ENCODE measurements around the gene TBL1XR1. TPM values are rescaled to one million over a fixed set of nuclear protein-coding genes. Genes with fewer than 3 reads are reported as not detected.

TBL1XR1 gene
- total and polyA plus RNA-seq, 2 experiments from 2014 or later = 30.2 to 165 TPM

- H3K79me2 ChIP-seq = no peaks in the 10 kb centered on the region
- no peak overlapping the region for H3K4me2 ChIP-seq
- no peaks in the 10 kb centered on the region for H3K36me3 ChIP-seq (replicated peaks; ENCODE audit: insufficient read depth, low read depth)
- no peaks in the 10 kb centered on the region for H3K9me3 ChIP-seq (ENCODE audit: low read depth)
- no peak for DNase-seq (ENCODE audit: low spot score)
- TF ChIP-seq, protein P1, sequence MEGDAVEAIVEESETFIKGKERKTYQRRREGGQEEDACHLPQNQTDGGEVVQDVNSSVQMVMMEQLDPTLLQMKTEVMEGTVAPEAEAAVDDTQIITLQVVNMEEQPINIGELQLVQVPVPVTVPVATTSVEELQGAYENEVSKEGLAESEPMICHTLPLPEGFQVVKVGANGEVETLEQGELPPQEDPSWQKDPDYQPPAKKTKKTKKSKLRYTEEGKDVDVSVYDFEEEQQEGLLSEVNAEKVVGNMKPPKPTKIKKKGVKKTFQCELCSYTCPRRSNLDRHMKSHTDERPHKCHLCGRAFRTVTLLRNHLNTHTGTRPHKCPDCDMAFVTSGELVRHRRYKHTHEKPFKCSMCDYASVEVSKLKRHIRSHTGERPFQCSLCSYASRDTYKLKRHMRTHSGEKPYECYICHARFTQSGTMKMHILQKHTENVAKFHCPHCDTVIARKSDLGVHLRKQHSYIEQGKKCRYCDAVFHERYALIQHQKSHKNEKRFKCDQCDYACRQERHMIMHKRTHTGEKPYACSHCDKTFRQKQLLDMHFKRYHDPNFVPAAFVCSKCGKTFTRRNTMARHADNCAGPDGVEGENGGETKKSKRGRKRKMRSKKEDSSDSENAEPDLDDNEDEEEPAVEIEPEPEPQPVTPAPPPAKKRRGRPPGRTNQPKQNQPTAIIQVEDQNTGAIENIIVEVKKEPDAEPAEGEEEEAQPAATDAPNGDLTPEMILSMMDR (IDR thresholded peaks at IDR 0.05; ENCODE audit: poor library complexity) = no peak
- TF ChIP-seq EZH2 (IDR thresholded peaks at IDR 0.05; ENCODE audit: borderline replicate concordance) (no peak), EZH2phosphoT487 (IDR thresholded peaks at IDR 0.05; ENCODE audit: low read depth, severe bottlenecking, unreplicated experiment) (no peak)
- H3K9me2 ChIP-seq (replicated peaks; ENCODE audit: insufficient read depth) = no peaks in the 10 kb centered on the region
- H3K4me1 ChIP-seq (ENCODE audit: insufficient read depth) = no peaks in the 10 kb centered on the region
- 94% methylated on average over 10 of the region's 10 CpGs for WGBS (ENCODE audit: low lambda C conversion rate, missing lambda C conversion rate)
- no peaks in the 10 kb centered on the region for H4K20me1 ChIP-seq (ENCODE audit: insufficient read depth, poor library complexity, severe bottlenecking)
- H3K27me3 ChIP-seq = no peaks in the 10 kb centered on the region
- H2AFZ ChIP-seq = no peak overlapping the region
- no peak overlapping the region for H3K27ac ChIP-seq
- no peak overlapping the region for H3K4me3 ChIP-seq
These were observed 220.7 kb downstream of the TBL1XR1 start for GRCh38 chr3:176976586-176976985.

GRCh38 chr3:176974279-176974678 is 223.0 kb downstream of the TBL1XR1 start:
- Histone ChIP-seq H3K9me3 (ENCODE audit: low read depth) (no peaks in the 10 kb centered on the region), H3K9me2 (replicated peaks; ENCODE audit: insufficient read depth) (no peaks in the 10 kb centered on the region), H4K20me1 (ENCODE audit: insufficient read depth, poor library complexity, severe bottlenecking) (no peaks in the 10 kb centered on the region), H3K27ac (no peak overlapping the region), H3K27me3 (no peaks in the 10 kb centered on the region), H3K4me2 (no peak overlapping the region), H2AFZ (no peak overlapping the region), H3K4me3 (no peak overlapping the region), H3K4me1 (ENCODE audit: insufficient read depth) (no peaks in the 10 kb centered on the region), H3K36me3 (replicated peaks; ENCODE audit: insufficient read depth, low read depth) (no peaks in the 10 kb centered on the region), H3K79me2 (no peaks in the 10 kb centered on the region)
- 60% methylated on average over 4 of the region's 4 CpGs for WGBS (ENCODE audit: low lambda C conversion rate, missing lambda C conversion rate)
- no peak for DNase-seq (ENCODE audit: low spot score)
- no peak for TF ChIP-seq EZH2 (IDR thresholded peaks at IDR 0.05; ENCODE audit: borderline replicate concordance)
- no peak for TF ChIP-seq EZH2phosphoT487 (IDR thresholded peaks at IDR 0.05; ENCODE audit: low read depth, severe bottlenecking, unreplicated experiment)

DNA sequence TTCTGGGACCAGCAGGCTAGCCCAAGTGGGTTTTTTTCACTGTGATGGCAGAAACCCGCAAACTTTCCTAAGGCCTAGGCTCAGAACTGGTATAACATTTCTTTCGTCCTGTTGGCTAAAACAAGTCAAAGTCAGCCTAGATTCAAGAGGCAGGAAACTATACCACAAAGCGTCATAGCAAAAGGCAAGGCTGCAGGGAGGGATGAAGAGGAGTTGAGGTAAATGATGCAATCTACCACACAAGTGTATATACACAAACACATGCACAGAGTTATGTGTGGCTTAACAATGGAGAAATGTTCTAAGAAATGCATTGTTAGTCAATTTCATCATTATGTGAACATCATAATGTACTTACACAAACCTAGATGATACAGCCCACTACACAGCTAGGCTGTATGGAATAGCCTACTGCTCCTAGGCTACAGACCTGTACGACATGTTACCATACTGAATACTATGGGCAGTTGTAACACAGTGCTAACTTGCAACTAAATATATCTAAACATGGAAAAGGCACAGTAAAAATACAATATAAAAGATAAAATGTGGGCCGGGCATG is 225.6 kb downstream of the TBL1XR1 start:
- H3K36me3 ChIP-seq (replicated peaks; ENCODE audit: insufficient read depth, low read depth) = no peaks in the 10 kb centered on the region
- no peak overlapping the region for H3K27ac ChIP-seq
- H3K9me2 ChIP-seq (replicated peaks; ENCODE audit: insufficient read depth) = no peaks in the 10 kb centered on the region
- TF ChIP-seq, protein P1 (IDR thresholded peaks at IDR 0.05; ENCODE audit: poor library complexity) = no peak
- TF ChIP-seq EZH2 (IDR thresholded peaks at IDR 0.05; ENCODE audit: borderline replicate concordance) (no peak), EZH2phosphoT487 (IDR thresholded peaks at IDR 0.05; ENCODE audit: low read depth, severe bottlenecking, unreplicated experiment) (no peak)
- no peak overlapping the region for H3K4me3 ChIP-seq
- H4K20me1 ChIP-seq (ENCODE audit: insufficient read depth, poor library complexity, severe bottlenecking) = no peaks in the 10 kb centered on the region
- no peaks in the 10 kb centered on the region for H3K27me3 ChIP-seq
- DNase-seq (ENCODE audit: low spot score) = no peak
- no peak overlapping the region for H2AFZ ChIP-seq
- WGBS (ENCODE audit: low lambda C conversion rate, missing lambda C conversion rate) = 98% methylated on average over 5 of the region's 5 CpGs
- H3K79me2 ChIP-seq = no peaks in the 10 kb centered on the region
- H3K4me1 ChIP-seq (ENCODE audit: insufficient read depth) = peaks cover 12% of the 10 kb centered on the region
- no peaks in the 10 kb centered on the region for H3K9me3 ChIP-seq (ENCODE audit: low read depth)
- no peak overlapping the region for H3K4me2 ChIP-seq

DNA sequence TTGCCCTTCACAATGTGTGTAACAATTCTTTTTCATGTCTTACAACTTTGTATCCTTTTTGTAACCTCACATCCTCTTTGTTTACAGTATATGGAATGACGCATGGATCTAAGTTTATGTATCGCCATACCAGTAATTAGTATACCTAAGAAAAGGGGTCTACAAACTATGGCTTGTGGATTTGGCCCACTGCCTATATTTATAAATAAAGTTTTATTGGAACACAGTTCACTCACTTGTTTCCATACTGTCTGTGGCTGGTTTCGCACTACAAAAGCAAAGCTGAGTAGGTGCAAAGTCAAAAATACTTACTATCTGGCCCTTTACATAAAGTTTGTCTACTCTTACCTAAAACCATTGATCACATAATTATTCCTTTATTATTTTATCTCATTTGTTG is 226.5 kb downstream of the TBL1XR1 start:
- peaks cover 12% of the 10 kb centered on the region for H3K4me1 ChIP-seq (ENCODE audit: insufficient read depth)
- H3K27me3 ChIP-seq = no peaks in the 10 kb centered on the region
- DNase-seq (ENCODE audit: low spot score) = no peak
- no peaks in the 10 kb centered on the region for H3K9me2 ChIP-seq (replicated peaks; ENCODE audit: insufficient read depth)
- H3K27ac ChIP-seq = no peak overlapping the region
- no peak overlapping the region for H3K4me3 ChIP-seq
- no peak overlapping the region for H3K4me2 ChIP-seq
- WGBS (ENCODE audit: low lambda C conversion rate, missing lambda C conversion rate) = 94% methylated on average over 3 of the region's 3 CpGs
- H2AFZ ChIP-seq = no peak overlapping the region
- no peaks in the 10 kb centered on the region for H4K20me1 ChIP-seq (ENCODE audit: insufficient read depth, poor library complexity, severe bottlenecking)
- TF ChIP-seq, protein P1 (IDR thresholded peaks at IDR 0.05; ENCODE audit: poor library complexity) = no peak
- TF ChIP-seq EZH2phosphoT487 (IDR thresholded peaks at IDR 0.05; ENCODE audit: low read depth, severe bottlenecking, unreplicated experiment) (no peak), EZH2 (IDR thresholded peaks at IDR 0.05; ENCODE audit: borderline replicate concordance) (no peak)
- H3K9me3 ChIP-seq (ENCODE audit: low read depth) = no peaks in the 10 kb centered on the region
- H3K79me2 ChIP-seq = no peaks in the 10 kb centered on the region
- H3K36me3 ChIP-seq (replicated peaks; ENCODE audit: insufficient read depth, low read depth) = no peaks in the 10 kb centered on the region
